Measurements from ENCODE around the gene PDE9A.

GRCh38 chr21:42679319-42680057 lies 26.1 kb downstream of the PDE9A start:
- TF ChIP-seq, protein P1, sequence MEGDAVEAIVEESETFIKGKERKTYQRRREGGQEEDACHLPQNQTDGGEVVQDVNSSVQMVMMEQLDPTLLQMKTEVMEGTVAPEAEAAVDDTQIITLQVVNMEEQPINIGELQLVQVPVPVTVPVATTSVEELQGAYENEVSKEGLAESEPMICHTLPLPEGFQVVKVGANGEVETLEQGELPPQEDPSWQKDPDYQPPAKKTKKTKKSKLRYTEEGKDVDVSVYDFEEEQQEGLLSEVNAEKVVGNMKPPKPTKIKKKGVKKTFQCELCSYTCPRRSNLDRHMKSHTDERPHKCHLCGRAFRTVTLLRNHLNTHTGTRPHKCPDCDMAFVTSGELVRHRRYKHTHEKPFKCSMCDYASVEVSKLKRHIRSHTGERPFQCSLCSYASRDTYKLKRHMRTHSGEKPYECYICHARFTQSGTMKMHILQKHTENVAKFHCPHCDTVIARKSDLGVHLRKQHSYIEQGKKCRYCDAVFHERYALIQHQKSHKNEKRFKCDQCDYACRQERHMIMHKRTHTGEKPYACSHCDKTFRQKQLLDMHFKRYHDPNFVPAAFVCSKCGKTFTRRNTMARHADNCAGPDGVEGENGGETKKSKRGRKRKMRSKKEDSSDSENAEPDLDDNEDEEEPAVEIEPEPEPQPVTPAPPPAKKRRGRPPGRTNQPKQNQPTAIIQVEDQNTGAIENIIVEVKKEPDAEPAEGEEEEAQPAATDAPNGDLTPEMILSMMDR (IDR thresholded peaks at IDR 0.05; ENCODE audit: borderline replicate concordance, extremely low read depth, low read length, poor library complexity, severe bottlenecking) = peak; percentile 24
- no peak for TF ChIP-seq EZH2 (IDR thresholded peaks at IDR 0.05; ENCODE audit: borderline replicate concordance, low read depth, low read length, severe bottlenecking)

All from DND-41 (cell line).